IMR-90 (cell line): Measurements from ENCODE around the gene STX2. TPM values are rescaled to one million over a fixed set of nuclear protein-coding genes. Genes with fewer than 3 reads are reported as not detected.

ENCODE experiments used
- ATAC-seq: fragments of 200-7000 bp; cut with Tn5 transposase; 2 replicates; pipeline ENCODE4 v1.9.1; 2020; ENCODE audit warnings: low read depth, mild to moderate bottlenecking, moderate library complexity
- BruUV-seq: library from RNA; stranded (reverse); fragments of 400-500 nt; replicated peaks from 2 replicates; lab custom pipeline; 2021; lab: Mats Ljungman, UMichigan
- CTCF ChIA-PET: fragments of 300-600 bp; formaldehyde crosslinking; extraction: SDS; loops from one replicate; lab custom pipeline; 2021; ENCODE audit warnings: antibody characterized with exemption; lab: Yijun Ruan, JAX
- POLR2A ChIA-PET: fragments of 300-600 bp; sonication (Branson Sonifier 250); formaldehyde crosslinking; loops from one replicate; lab custom pipeline; 2022; ENCODE audit warnings: antibody characterized with exemption; ENCODE audit not compliant: unreplicated experiment; lab: Charles Lee
- DNase-seq: peaks from one replicate; pipeline ENCODE4 v3.0.0; 2013
- H2AFZ ChIP-seq: replicated peaks from 2 replicates; pipeline ENCODE3; 2013; ENCODE audit warnings: low read length, mild to moderate bottlenecking; ENCODE audit not compliant: poor library complexity
- H2AK5ac ChIP-seq: 2 replicates; pipeline ENCODE4 v1.6.1; 2013; ENCODE audit warnings: low read depth, low read length, inconsistent platforms
- H2AK9ac ChIP-seq: replicated peaks from 2 replicates; pipeline ENCODE3; 2013; ENCODE audit warnings: mild to moderate bottlenecking, low read depth, low read length, moderate library complexity; ENCODE audit not compliant: poor library complexity
- H2BK120ac ChIP-seq: 2 replicates; pipeline ENCODE4 v1.6.1; 2013; ENCODE audit warnings: low read depth, low read length, inconsistent platforms
- H2BK15ac ChIP-seq: 3 replicates; pipeline ENCODE4 v1.6.1; 2013; ENCODE audit warnings: low read depth, low read length, inconsistent platforms
- H2BK20ac ChIP-seq: 2 replicates; pipeline ENCODE4 v1.6.1; 2013; ENCODE audit warnings: low read depth, mild to moderate bottlenecking, inconsistent platforms, low read length, moderate library complexity
- H2BK5ac ChIP-seq: 2 replicates; pipeline ENCODE4 v1.6.1; 2013; ENCODE audit warnings: mild to moderate bottlenecking, low read depth, low read length, inconsistent platforms; ENCODE audit not compliant: poor library complexity, severe bottlenecking
- H3K14ac ChIP-seq: replicated peaks from 2 replicates; pipeline ENCODE4 v1.6.1; 2013; ENCODE audit warnings: low read depth, low read length, inconsistent platforms
- H3K18ac ChIP-seq: 2 replicates; pipeline ENCODE4 v1.6.1; 2013; ENCODE audit warnings: low read depth, low read length, control low read depth
- H3K23ac ChIP-seq: 2 replicates; pipeline ENCODE4 v1.6.1; 2013; ENCODE audit warnings: low read depth, low read length, inconsistent platforms
- H3K27ac ChIP-seq: 2 replicates; pipeline ENCODE4 v1.5.1; 2013; ENCODE audit warnings: mild to moderate bottlenecking, control low read depth, low read length; ENCODE audit not compliant: insufficient read depth
- H3K27me3 ChIP-seq: 2 replicates; pipeline ENCODE4 v1.6.1; 2013; ENCODE audit warnings: low read length; ENCODE audit not compliant: control insufficient read depth, insufficient read depth
- H3K36me3 ChIP-seq: 2 replicates; pipeline ENCODE4 v1.6.1; 2013; ENCODE audit warnings: low read length, mixed read lengths; ENCODE audit not compliant: control insufficient read depth, insufficient read depth
- H3K4ac ChIP-seq: 2 replicates; pipeline ENCODE4 v1.6.1; 2013; ENCODE audit warnings: low read depth, low read length, inconsistent platforms
- H3K4me1 ChIP-seq: 2 replicates; pipeline ENCODE4 v1.6.1; 2013; ENCODE audit warnings: low read length, mixed read lengths; ENCODE audit not compliant: control insufficient read depth, insufficient read depth
- H3K4me2 ChIP-seq: 2 replicates; pipeline ENCODE4 v1.6.1; 2013; ENCODE audit warnings: low read depth, mild to moderate bottlenecking, control low read depth, low read length, moderate library complexity
- H3K4me3 ChIP-seq: 2 replicates; pipeline ENCODE4 v1.5.1; 2013; ENCODE audit warnings: low read depth, mild to moderate bottlenecking, control low read depth, low read length, moderate library complexity; ENCODE audit not compliant: insufficient read depth
- H3K56ac ChIP-seq: 2 replicates; pipeline ENCODE4 v1.6.1; 2013; ENCODE audit warnings: low read length, inconsistent platforms; ENCODE audit not compliant: insufficient read depth; ENCODE audit errors: extremely low read depth
- H3K79me1 ChIP-seq, 2 experiments: 2 replicates each; pipeline ENCODE4 v1.6.1; 2013; ENCODE audit warnings: low read length in 2 of 2, inconsistent platforms in 1 of 2, low read depth in 1 of 2
- H3K9ac ChIP-seq: 2 replicates; pipeline ENCODE4 v1.6.1; 2013; ENCODE audit warnings: low read depth, low read length, control low read depth
- H3K9me1 ChIP-seq: 2 replicates; pipeline ENCODE4 v1.6.1; 2013; ENCODE audit warnings: low read length, inconsistent platforms; ENCODE audit not compliant: insufficient read depth
- H3K9me3 ChIP-seq: 2 replicates; pipeline ENCODE4 v1.6.1; 2013; ENCODE audit warnings: low read length; ENCODE audit not compliant: control insufficient read depth, insufficient read depth
- H4K20me1 ChIP-seq: 2 replicates; pipeline ENCODE4 v1.6.1; 2013; ENCODE audit warnings: low read length, inconsistent platforms; ENCODE audit not compliant: insufficient read depth
- H4K5ac ChIP-seq: 2 replicates; pipeline ENCODE4 v1.6.1; 2013; ENCODE audit warnings: mild to moderate bottlenecking, low read depth, low read length, control low read depth
- H4K8ac ChIP-seq, 2 experiments: 2 replicates each; pipeline ENCODE4 v1.6.1; 2013; ENCODE audit warnings: low read depth in 2 of 2, low read length in 2 of 2, control low read depth in 1 of 2, inconsistent platforms in 1 of 2
- H4K91ac ChIP-seq: 2 replicates; pipeline ENCODE4 v1.6.1; 2013; ENCODE audit warnings: low read depth, low read length, inconsistent platforms; ENCODE audit not compliant: insufficient read depth
- BHLHE40 ChIP-seq: fragments of 150-350 bp; IDR thresholded peaks from 2 replicates; pipeline ENCODE4 v1.6.1; 2016; ENCODE audit warnings: mild to moderate bottlenecking, low read depth, low read length
- CHD1 ChIP-seq: IDR thresholded peaks from 2 replicates; pipeline ENCODE4 v1.6.1; 2012; ENCODE audit warnings: low read depth, low read length, improper control_type of control experiment
- MAZ ChIP-seq: IDR thresholded peaks from 2 replicates; pipeline ENCODE4 v1.6.1; 2012; ENCODE audit warnings: low read depth, mild to moderate bottlenecking, low read length, improper control_type of control experiment, moderate library complexity, borderline replicate concordance
- MXI1 ChIP-seq: IDR thresholded peaks from 2 replicates; pipeline ENCODE4 v1.6.1; 2012; ENCODE audit warnings: low read depth, mild to moderate bottlenecking, low read length, moderate library complexity, borderline replicate concordance
- POLR2A ChIP-seq: IDR thresholded peaks from 2 replicates; pipeline ENCODE4 v1.6.1; 2012; ENCODE audit warnings: mild to moderate bottlenecking, low read depth, low read length
- RAD21 ChIP-seq: IDR thresholded peaks from 2 replicates; pipeline ENCODE4 v1.6.1; 2012; ENCODE audit warnings: low read length, improper control_type of control experiment
- RFX5 ChIP-seq: IDR thresholded peaks from 2 replicates; pipeline ENCODE4 v1.8.0; 2012; ENCODE audit warnings: low read depth, mild to moderate bottlenecking, low read length, moderate library complexity
- WGBS, 2 experiments: methylation state at CpG; one replicate each; pipeline versions ENCODE4 v1.1.5 to v1.1.7; 2013; ENCODE audit warnings: missing lambda C conversion rate in 2 of 2; ENCODE audit not compliant: insufficient read length in 1 of 2; ENCODE audit errors: extremely low coverage in 2 of 2; 5-methylcytosine and 5-hydroxymethylcytosine counted together
- dilution Hi-C: fragments of 300-500 bp; cut with HindIII; formaldehyde crosslinking; loops from one replicate; pipeline ENCODE4 v1.14.3; 2018; ENCODE audit warnings: low sequenced_read_pairs; ENCODE audit not compliant: unreplicated experiment
- in situ Hi-C: fragments of 300-500 bp; cut with MboI; formaldehyde crosslinking; loops from 3 replicates; pipeline ENCODE4 v1.14.3; 2019; ENCODE audit warnings: low sequenced_read_pairs, inconsistent platforms, mixed read lengths
- intact Hi-C: fragments of 100-400 bp; cut with micrococcal nuclease; formaldehyde crosslinking; loops from 2 replicates; pipeline ENCODE4 v1.10.0; 2022
- polyA plus RNA-seq, 3 experiments: library from polyadenylated mRNA; depleted of rRNA; stranded (reverse); fragments of >200 nt; gene quantifications; 2 replicates each; pipeline ENCODE4 v1.2.3, GENCODE V29; 2012; ENCODE audit warnings: low replicate concordance in 1 of 3
- total RNA-seq: library from RNA; depleted of rRNA; stranded (reverse); fragments of >200 nt; gene quantifications from 2 replicates; pipeline ENCODE4 v1.2.3, GENCODE V29; 2012
- TF ChIP-seq, protein P1 (sequence below): fragments of 150-350 bp; IDR thresholded peaks from 2 replicates; pipeline ENCODE4 v1.6.1; 2016; ENCODE audit warnings: low read depth, mild to moderate bottlenecking, low read length, moderate library complexity, borderline replicate concordance
- TF ChIP-seq, protein P2 (sequence below): conservative IDR thresholded peaks from 2 replicates; pipeline ENCODE4 v1.5.1; 2012; ENCODE audit warnings: mild to moderate bottlenecking, low read depth, low read length, improper control_type of control experiment
- TF ChIP-seq, protein P3 (sequence below): fragments of 150-350 bp; IDR thresholded peaks from 2 replicates; pipeline ENCODE4 v1.6.1; 2017; ENCODE audit warnings: mild to moderate bottlenecking, antibody characterized with exemption, low read length, low read depth

Gene STX2
- total and polyA plus RNA-seq, 2 of the 4 experiments (the other 2 are of a cell fraction), result 26.9 to 32.5 TPM

DNA sequence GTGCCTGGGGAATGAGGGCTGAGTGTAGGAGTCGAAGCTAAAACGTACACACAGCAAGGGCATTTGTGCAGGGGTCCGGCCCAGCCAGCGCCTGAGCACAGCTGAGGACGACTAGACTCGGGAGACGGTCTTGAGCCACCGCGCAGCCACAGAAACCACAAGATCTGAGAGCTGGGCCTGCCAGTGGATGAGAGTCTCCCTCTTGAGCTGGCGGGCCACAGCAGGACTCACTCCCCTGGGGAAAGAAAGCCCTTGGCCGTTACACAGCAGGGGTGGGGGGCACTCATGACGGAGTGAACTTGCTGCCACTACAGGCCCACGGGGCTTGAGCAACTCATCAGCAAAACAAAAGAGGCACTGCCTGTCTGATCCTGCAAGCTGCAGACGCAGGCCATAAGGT, 23.0 kb downstream of the STX2 start:
- 94% methylated on average over 7 of the region's 14 CpGs; no CpG with 5 or more reads in 1 of the 2 experiments for WGBS, 2 experiments
- in situ Hi-C loops (loop anchor here (25.0 kb wide), 1 partner anchor 896 kb away; the partner anchor contains the start of gene SFSWAP), dilution Hi-C loops (no loop called here), intact Hi-C loops (no loop called here)
- H2BK5ac ChIP-seq, result no peak overlapping the region
- no peak overlapping the region for H3K23ac ChIP-seq
- H3K4me3 ChIP-seq, result no peak overlapping the region
- no peak overlapping the region for H2BK120ac ChIP-seq
- no peak overlapping the region for H2BK20ac ChIP-seq
- H4K91ac ChIP-seq, result no peak overlapping the region
- H3K56ac ChIP-seq, result no peak overlapping the region
- ChIA-PET POLR2A (no interaction called here), CTCF (interaction anchor here (1.6 kb wide), 1 partner anchor 10 kb away, joined by 6 read pairs; no protein-coding TSS in a partner anchor)
- no peak overlapping the region for H4K8ac ChIP-seq
- H2AK5ac ChIP-seq, result no peak overlapping the region
- H3K9ac ChIP-seq, result no peak overlapping the region
- no peak overlapping the region for H3K4ac ChIP-seq
- no peaks in the 10 kb centered on the region for H3K9me3 ChIP-seq
- H3K9me1 ChIP-seq, result no peaks in the 10 kb centered on the region; the same call in 1 of the 2 replicates
- no peak overlapping the region for H2AK9ac ChIP-seq
- H3K4me2 ChIP-seq, result no peak overlapping the region
- H4K5ac ChIP-seq, result no peak overlapping the region
- no peak overlapping the region for H2AFZ ChIP-seq
- no peaks in the 10 kb centered on the region for H3K27me3 ChIP-seq
- BruUV-seq, result no TSS peak
- no peaks in the 10 kb centered on the region for H3K4me1 ChIP-seq
- H3K14ac ChIP-seq, result no peak overlapping the region
- H3K36me3 ChIP-seq, result peaks cover 29% of the 10 kb centered on the region
- H2BK15ac ChIP-seq, result no peak overlapping the region
- DNase-seq, result no peak
- no peaks in the 10 kb centered on the region for H4K20me1 ChIP-seq
- H3K18ac ChIP-seq, result no peak overlapping the region
- H3K79me1 ChIP-seq, result peaks cover 8 to 27% of the 10 kb centered on the region in 2 experiments; a peak in 3 of 4 replicates
- TF ChIP-seq RFX5 (no peak), RAD21 (no peak), POLR2A (no peak), MAZ (no peak), BHLHE40 (no peak), MXI1 (no peak), CHD1 (no peak)
- TF ChIP-seq, protein P1, sequence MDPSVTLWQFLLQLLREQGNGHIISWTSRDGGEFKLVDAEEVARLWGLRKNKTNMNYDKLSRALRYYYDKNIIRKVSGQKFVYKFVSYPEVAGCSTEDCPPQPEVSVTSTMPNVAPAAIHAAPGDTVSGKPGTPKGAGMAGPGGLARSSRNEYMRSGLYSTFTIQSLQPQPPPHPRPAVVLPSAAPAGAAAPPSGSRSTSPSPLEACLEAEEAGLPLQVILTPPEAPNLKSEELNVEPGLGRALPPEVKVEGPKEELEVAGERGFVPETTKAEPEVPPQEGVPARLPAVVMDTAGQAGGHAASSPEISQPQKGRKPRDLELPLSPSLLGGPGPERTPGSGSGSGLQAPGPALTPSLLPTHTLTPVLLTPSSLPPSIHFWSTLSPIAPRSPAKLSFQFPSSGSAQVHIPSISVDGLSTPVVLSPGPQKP, result no peak
- TF ChIP-seq, protein P2, sequence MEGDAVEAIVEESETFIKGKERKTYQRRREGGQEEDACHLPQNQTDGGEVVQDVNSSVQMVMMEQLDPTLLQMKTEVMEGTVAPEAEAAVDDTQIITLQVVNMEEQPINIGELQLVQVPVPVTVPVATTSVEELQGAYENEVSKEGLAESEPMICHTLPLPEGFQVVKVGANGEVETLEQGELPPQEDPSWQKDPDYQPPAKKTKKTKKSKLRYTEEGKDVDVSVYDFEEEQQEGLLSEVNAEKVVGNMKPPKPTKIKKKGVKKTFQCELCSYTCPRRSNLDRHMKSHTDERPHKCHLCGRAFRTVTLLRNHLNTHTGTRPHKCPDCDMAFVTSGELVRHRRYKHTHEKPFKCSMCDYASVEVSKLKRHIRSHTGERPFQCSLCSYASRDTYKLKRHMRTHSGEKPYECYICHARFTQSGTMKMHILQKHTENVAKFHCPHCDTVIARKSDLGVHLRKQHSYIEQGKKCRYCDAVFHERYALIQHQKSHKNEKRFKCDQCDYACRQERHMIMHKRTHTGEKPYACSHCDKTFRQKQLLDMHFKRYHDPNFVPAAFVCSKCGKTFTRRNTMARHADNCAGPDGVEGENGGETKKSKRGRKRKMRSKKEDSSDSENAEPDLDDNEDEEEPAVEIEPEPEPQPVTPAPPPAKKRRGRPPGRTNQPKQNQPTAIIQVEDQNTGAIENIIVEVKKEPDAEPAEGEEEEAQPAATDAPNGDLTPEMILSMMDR, result no peak
- TF ChIP-seq, protein P3, sequence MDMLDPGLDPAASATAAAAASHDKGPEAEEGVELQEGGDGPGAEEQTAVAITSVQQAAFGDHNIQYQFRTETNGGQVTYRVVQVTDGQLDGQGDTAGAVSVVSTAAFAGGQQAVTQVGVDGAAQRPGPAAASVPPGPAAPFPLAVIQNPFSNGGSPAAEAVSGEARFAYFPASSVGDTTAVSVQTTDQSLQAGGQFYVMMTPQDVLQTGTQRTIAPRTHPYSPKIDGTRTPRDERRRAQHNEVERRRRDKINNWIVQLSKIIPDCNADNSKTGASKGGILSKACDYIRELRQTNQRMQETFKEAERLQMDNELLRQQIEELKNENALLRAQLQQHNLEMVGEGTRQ, result no peak
- ATAC-seq, result no peak
- no peak overlapping the region for H3K27ac ChIP-seq
